ENCODE results near the gene RBFA.

DNA sequence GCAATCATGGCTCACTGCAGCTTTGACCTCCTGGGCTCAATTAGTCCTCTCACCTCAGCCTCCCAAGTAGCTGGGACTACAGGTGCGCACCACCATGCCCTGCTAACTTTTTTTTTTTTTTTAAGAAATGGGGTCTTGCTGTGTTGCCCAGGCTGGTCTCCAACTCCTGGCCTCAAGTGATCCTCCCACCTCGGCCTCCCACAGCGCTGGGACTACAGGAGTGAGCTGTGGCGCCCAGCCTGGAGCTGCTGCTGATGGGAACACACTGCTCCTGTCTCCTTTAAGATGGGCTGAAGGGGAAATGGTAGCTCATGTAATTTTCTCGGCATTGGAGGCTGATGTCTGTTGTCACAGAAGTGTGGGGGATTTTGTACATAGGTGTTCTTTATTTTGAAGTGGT, 39.9 kb downstream of the RBFA start:
- TF ChIP-seq, protein P1, sequence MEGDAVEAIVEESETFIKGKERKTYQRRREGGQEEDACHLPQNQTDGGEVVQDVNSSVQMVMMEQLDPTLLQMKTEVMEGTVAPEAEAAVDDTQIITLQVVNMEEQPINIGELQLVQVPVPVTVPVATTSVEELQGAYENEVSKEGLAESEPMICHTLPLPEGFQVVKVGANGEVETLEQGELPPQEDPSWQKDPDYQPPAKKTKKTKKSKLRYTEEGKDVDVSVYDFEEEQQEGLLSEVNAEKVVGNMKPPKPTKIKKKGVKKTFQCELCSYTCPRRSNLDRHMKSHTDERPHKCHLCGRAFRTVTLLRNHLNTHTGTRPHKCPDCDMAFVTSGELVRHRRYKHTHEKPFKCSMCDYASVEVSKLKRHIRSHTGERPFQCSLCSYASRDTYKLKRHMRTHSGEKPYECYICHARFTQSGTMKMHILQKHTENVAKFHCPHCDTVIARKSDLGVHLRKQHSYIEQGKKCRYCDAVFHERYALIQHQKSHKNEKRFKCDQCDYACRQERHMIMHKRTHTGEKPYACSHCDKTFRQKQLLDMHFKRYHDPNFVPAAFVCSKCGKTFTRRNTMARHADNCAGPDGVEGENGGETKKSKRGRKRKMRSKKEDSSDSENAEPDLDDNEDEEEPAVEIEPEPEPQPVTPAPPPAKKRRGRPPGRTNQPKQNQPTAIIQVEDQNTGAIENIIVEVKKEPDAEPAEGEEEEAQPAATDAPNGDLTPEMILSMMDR (IDR thresholded peaks at IDR 0.05; ENCODE audit: low read depth, low read length, poor library complexity, severe bottlenecking): no peak
- TF ChIP-seq EZH2phosphoT487 (IDR thresholded peaks at IDR 0.05; ENCODE audit: borderline replicate concordance, low read length): no peak

Data from DOHH2 (cell line).